OCI-LY3 (cell line): ENCODE data around the gene DISP3.

Source experiments
- CTCF ChIP-seq: fragments of 200-600, 300-600 bp; sonication (generic); IDR thresholded peaks from 2 replicates; pipeline ENCODE4 v1.5.1; 2014; ENCODE audit warnings: antibody characterized with exemption, low read length, low read depth
- EZH2phosphoT487 ChIP-seq: fragments of 200-600 bp; shearing (Covaris generic); IDR thresholded peaks from 2 replicates; pipeline ENCODE4 v1.6.1; 2018; ENCODE audit warnings: antibody characterized with exemption, mixed run types, low read depth

- no peak for TF ChIP-seq EZH2phosphoT487
- no peak for TF ChIP-seq CTCF
Measured at GRCh38 chr1:11448373-11449099, 30.4 kb upstream of the DISP3 start.
